Measurements from ENCODE around the gene L3HYPDH. TPM values are rescaled to one million over a fixed set of nuclear protein-coding genes. Genes with fewer than 3 reads are reported as not detected.

The L3HYPDH gene
- total RNA-seq (2014; rRNA removed; shearing (Covaris generic)): 22.0 and 23.2 TPM in 2 replicates
- 9.2 and 10.4 TPM in 2 replicates for polyA plus RNA-seq (2015; cell fraction: cytosol; rRNA removed)
- polyA plus RNA-seq (2015; cell fraction: nucleus; rRNA removed): 123 and 148 TPM in 2 replicates

GRCh38 chr14:59483819-59484638 is at the start of gene L3HYPDH, which contains the start of gene JKAMP:
Gene L3HYPDH, minus strand, starts transcription at chr14:59484408. Its CDS starts 92 bp downstream, at chr14:59484316.
Gene JKAMP, plus strand, starts transcription at chr14:59484517. Its CDS starts 73 bp downstream, at chr14:59484590.
- peak; percentile 96 for DNase-seq (ENCODE audit: low read depth, low spot score)
- in situ Hi-C loops (cut with HindIII; ENCODE audit: low pct_unique_long_range_greater_than_20kb, low sequenced_read_pairs): no loop called here

GRCh38 chr14:59532419-59532818 is 48.2 kb upstream of the L3HYPDH start:
- DNase-seq (ENCODE audit: low read depth, low spot score): no peak
- in situ Hi-C loops (cut with HindIII; ENCODE audit: low pct_unique_long_range_greater_than_20kb, low sequenced_read_pairs): no loop called here

GRCh38 chr14:59530349-59530748 is 46.1 kb upstream of the L3HYPDH start:
- in situ Hi-C loops (cut with HindIII; ENCODE audit: low pct_unique_long_range_greater_than_20kb, low sequenced_read_pairs): no loop called here
- no peak for DNase-seq (ENCODE audit: low read depth, low spot score)

GRCh38 chr14:59529189-59529588 is 45.0 kb upstream of the L3HYPDH start:
- DNase-seq (ENCODE audit: low read depth, low spot score): no peak
- in situ Hi-C loops (cut with HindIII; ENCODE audit: low pct_unique_long_range_greater_than_20kb, low sequenced_read_pairs): no loop called here

- in situ Hi-C loops (cut with HindIII; ENCODE audit: low pct_unique_long_range_greater_than_20kb, low sequenced_read_pairs): no loop called here
- no peak for DNase-seq (ENCODE audit: low read depth, low spot score)
These were observed 36.0 kb upstream of the L3HYPDH start for GRCh38 chr14:59520224-59520623.

GRCh38 chr14:59511916-59512575 is 27.8 kb upstream of the L3HYPDH start:
- in situ Hi-C loops (cut with HindIII; ENCODE audit: low pct_unique_long_range_greater_than_20kb, low sequenced_read_pairs): no loop called here
- peak; percentile 34 for DNase-seq (ENCODE audit: low read depth, low spot score)

- in situ Hi-C loops (cut with HindIII; ENCODE audit: low pct_unique_long_range_greater_than_20kb, low sequenced_read_pairs): no loop called here
- no peak for DNase-seq (ENCODE audit: low read depth, low spot score)
These were observed 26.8 kb upstream of the L3HYPDH start for GRCh38 chr14:59510966-59511365.

- in situ Hi-C loops (cut with HindIII; ENCODE audit: low pct_unique_long_range_greater_than_20kb, low sequenced_read_pairs): no loop called here
- DNase-seq (ENCODE audit: low read depth, low spot score): no peak
These were observed 25.8 kb upstream of the L3HYPDH start for GRCh38 chr14:59510001-59510400.

- peak; percentile 57 for DNase-seq (ENCODE audit: low read depth, low spot score)
- in situ Hi-C loops (cut with HindIII; ENCODE audit: low pct_unique_long_range_greater_than_20kb, low sequenced_read_pairs): no loop called here
These were observed 24.9 kb upstream of the L3HYPDH start for GRCh38 chr14:59509101-59509500.

GRCh38 chr14:59507752-59508103 is 23.5 kb upstream of the L3HYPDH start:
- no peak for DNase-seq (ENCODE audit: low read depth, low spot score)
- in situ Hi-C loops (cut with HindIII; ENCODE audit: low pct_unique_long_range_greater_than_20kb, low sequenced_read_pairs): no loop called here

- DNase-seq (ENCODE audit: low read depth, low spot score): peak; percentile 83
- in situ Hi-C loops (cut with HindIII; ENCODE audit: low pct_unique_long_range_greater_than_20kb, low sequenced_read_pairs): no loop called here
These were observed 23.0 kb upstream of the L3HYPDH start for GRCh38 chr14:59507063-59507751.

- no peak for DNase-seq (ENCODE audit: low read depth, low spot score)
- in situ Hi-C loops (cut with HindIII; ENCODE audit: low pct_unique_long_range_greater_than_20kb, low sequenced_read_pairs): no loop called here
These were observed 19.0 kb upstream of the L3HYPDH start for GRCh38 chr14:59503256-59503655.

- DNase-seq (ENCODE audit: low read depth, low spot score): no peak
- in situ Hi-C loops (cut with HindIII; ENCODE audit: low pct_unique_long_range_greater_than_20kb, low sequenced_read_pairs): no loop called here
These were observed 16.5 kb upstream of the L3HYPDH start for GRCh38 chr14:59500732-59501131.

- in situ Hi-C loops (cut with HindIII; ENCODE audit: low pct_unique_long_range_greater_than_20kb, low sequenced_read_pairs): no loop called here
- DNase-seq (ENCODE audit: low read depth, low spot score): no peak
These were observed 8.2 kb upstream of the L3HYPDH start for GRCh38 chr14:59492384-59492783.

GRCh38 chr14:59490756-59491155 is 6.5 kb upstream of the L3HYPDH start:
- no peak for DNase-seq (ENCODE audit: low read depth, low spot score)
- in situ Hi-C loops (cut with HindIII; ENCODE audit: low pct_unique_long_range_greater_than_20kb, low sequenced_read_pairs): no loop called here

- DNase-seq (ENCODE audit: low read depth, low spot score): peak; percentile 34
- in situ Hi-C loops (cut with HindIII; ENCODE audit: low pct_unique_long_range_greater_than_20kb, low sequenced_read_pairs): no loop called here
These were observed 499 bp upstream of the L3HYPDH start for GRCh38 chr14:59484639-59485175.

- in situ Hi-C loops (cut with HindIII; ENCODE audit: low pct_unique_long_range_greater_than_20kb, low sequenced_read_pairs): no loop called here
- peak; percentile 18 for DNase-seq (ENCODE audit: low read depth, low spot score)
These were observed 845 bp downstream of the L3HYPDH start for GRCh38 chr14:59483363-59483762.

All from SK-MEL-5 (cell line).